DND-41 (cell line): Measurements from ENCODE around the gene F8.

ENCODE experiments used
- CTCF ChIP-seq: IDR thresholded peaks from 2 replicates; pipeline ENCODE4 v1.5.1; 2012; ENCODE audit warnings: borderline replicate concordance, low read length, moderate library complexity, mild to moderate bottlenecking; ENCODE audit not compliant: poor library complexity, severe bottlenecking; ENCODE audit errors: extremely low read depth
- EZH2 ChIP-seq: IDR thresholded peaks from 3 replicates; pipeline ENCODE4 v1.6.1; 2012; ENCODE audit warnings: borderline replicate concordance, low read depth, mild to moderate bottlenecking, moderate library complexity, low read length, inconsistent platforms; ENCODE audit not compliant: severe bottlenecking

GRCh38 chrX:154968353-154968752 is 54.2 kb downstream of the F8 start:
- TF ChIP-seq EZH2 (no peak), CTCF (no peak)
